HEK293 (cell line): ENCODE measurements around the gene CDK6.
A peak's percentile ranks its signal among the peaks of the same experiment; 100 is the strongest.

Experiments
- GLI2 ChIP-seq: fragments of 450-650 bp; formaldehyde crosslinking; IDR thresholded peaks from 2 replicates; pipeline ENCODE4; 2017; ENCODE audit warnings: missing biosample characterization, missing genetic modification characterization, low read depth, borderline replicate concordance
- HOXD13 ChIP-seq: sonication (generic); formaldehyde crosslinking; IDR thresholded peaks from 2 replicates; pipeline ENCODE4 v1.8.0; 2022; ENCODE audit warnings: missing genetic modification reagents, borderline replicate concordance
- KLF10 ChIP-seq: fragments of 450-650 bp; IDR thresholded peaks from 2 replicates; pipeline ENCODE4 v1.5.1; 2018; ENCODE audit warnings: missing biosample characterization, mild to moderate bottlenecking, missing genetic modification characterization
- KLF17 ChIP-seq: fragments of 450-650 bp; formaldehyde crosslinking; IDR thresholded peaks from 2 replicates; pipeline ENCODE4 v1.5.1; 2016; ENCODE audit warnings: missing biosample characterization, missing genetic modification characterization
- KLF8 ChIP-seq: fragments of 450-650 bp; formaldehyde crosslinking; IDR thresholded peaks from 2 replicates; pipeline ENCODE4 v1.5.1; 2016; ENCODE audit warnings: missing biosample characterization, missing genetic modification characterization
- OVOL3 ChIP-seq: fragments of 450-650 bp; formaldehyde crosslinking; IDR thresholded peaks from 2 replicates; pipeline ENCODE4 v1.5.1; 2016; ENCODE audit warnings: missing biosample characterization, missing genetic modification characterization
- SP2 ChIP-seq: fragments of 450-650 bp; formaldehyde crosslinking; IDR thresholded peaks from 2 replicates; pipeline ENCODE4 v1.5.1; 2016; ENCODE audit warnings: missing biosample characterization, missing genetic modification characterization
- ZBTB20 ChIP-seq: fragments of 450-650 bp; formaldehyde crosslinking; IDR thresholded peaks from 2 replicates; pipeline ENCODE4 v1.5.1; 2016; ENCODE audit warnings: missing biosample characterization, missing genetic modification characterization
- ZBTB8A ChIP-seq: fragments of 450-650 bp; formaldehyde crosslinking; IDR thresholded peaks from 2 replicates; pipeline ENCODE4 v1.5.1; 2016; ENCODE audit warnings: missing biosample characterization, missing genetic modification characterization
- ZFP3 ChIP-seq: fragments of 450-650 bp; formaldehyde crosslinking; IDR thresholded peaks from 2 replicates; pipeline ENCODE4 v1.5.1; 2016; ENCODE audit warnings: low read depth, missing biosample characterization, missing genetic modification characterization
- ZFP41 ChIP-seq: fragments of 450-650 bp; formaldehyde crosslinking; IDR thresholded peaks from 2 replicates; pipeline ENCODE4 v1.5.1; 2016; ENCODE audit warnings: missing biosample characterization, missing genetic modification characterization, borderline replicate concordance
- ZNF10 ChIP-seq: fragments of 450-650 bp; formaldehyde crosslinking; IDR thresholded peaks from 2 replicates; pipeline ENCODE4 v1.5.1; 2017; ENCODE audit warnings: missing biosample characterization, missing genetic modification characterization
- ZNF133 ChIP-seq: fragments of 450-650 bp; formaldehyde crosslinking; IDR thresholded peaks from 2 replicates; pipeline ENCODE4 v1.5.1; 2016; ENCODE audit warnings: missing biosample characterization, missing genetic modification characterization
- ZNF155 ChIP-seq: fragments of 450-650 bp; formaldehyde crosslinking; IDR thresholded peaks from 2 replicates; pipeline ENCODE4 v1.5.1; 2016; ENCODE audit warnings: missing biosample characterization, missing genetic modification characterization
- ZNF169 ChIP-seq: fragments of 450-650 bp; formaldehyde crosslinking; IDR thresholded peaks from 2 replicates; pipeline ENCODE4 v1.5.1; 2016; ENCODE audit warnings: missing biosample characterization, missing genetic modification characterization
- ZNF2 ChIP-seq: fragments of 450-650 bp; formaldehyde crosslinking; IDR thresholded peaks from 2 replicates; pipeline ENCODE4 v1.5.1; 2016; ENCODE audit warnings: missing biosample characterization, missing genetic modification characterization
- ZNF202 ChIP-seq: fragments of 450-650 bp; formaldehyde crosslinking; IDR thresholded peaks from 2 replicates; pipeline ENCODE4 v1.5.1; 2016; ENCODE audit warnings: missing biosample characterization, missing genetic modification characterization, borderline replicate concordance
- ZNF24 ChIP-seq: fragments of 450-650 bp; formaldehyde crosslinking; IDR thresholded peaks from 2 replicates; pipeline ENCODE4 v1.5.1; 2016; ENCODE audit warnings: missing biosample characterization, missing genetic modification characterization
- ZNF248 ChIP-seq: fragments of 450-650 bp; formaldehyde crosslinking; IDR thresholded peaks from 2 replicates; pipeline ENCODE4 v1.5.1; 2017; ENCODE audit warnings: missing biosample characterization, missing genetic modification characterization
- ZNF292 ChIP-seq: fragments of 450-650 bp; formaldehyde crosslinking; IDR thresholded peaks from 2 replicates; pipeline ENCODE4 v1.5.1; 2016; ENCODE audit warnings: low read depth, missing biosample characterization, missing genetic modification characterization, borderline replicate concordance
- ZNF335 ChIP-seq: fragments of 450-650 bp; formaldehyde crosslinking; conservative IDR thresholded peaks from 2 replicates; pipeline ENCODE4 v1.5.1; 2016; ENCODE audit warnings: missing biosample characterization, missing genetic modification characterization
- ZNF513 ChIP-seq: fragments of 450-650 bp; IDR thresholded peaks from 2 replicates; pipeline ENCODE4 v1.5.1; 2018; ENCODE audit warnings: missing biosample characterization, missing genetic modification characterization
- ZNF521 ChIP-seq: fragments of 450-650 bp; formaldehyde crosslinking; IDR thresholded peaks from 2 replicates; pipeline ENCODE4 v1.5.1; 2017; ENCODE audit warnings: missing biosample characterization, mild to moderate bottlenecking, missing genetic modification characterization
- ZNF571 ChIP-seq: fragments of 450-650 bp; formaldehyde crosslinking; IDR thresholded peaks from 2 replicates; pipeline ENCODE4 v1.5.0; 2017; ENCODE audit warnings: missing biosample characterization, missing genetic modification characterization
- ZNF626 ChIP-seq: fragments of 450-650 bp; sonication (Bioruptor Pico); formaldehyde crosslinking; IDR thresholded peaks from 2 replicates; pipeline ENCODE4 v1.5.1; 2018; ENCODE audit warnings: missing biosample characterization, missing genetic modification characterization, inconsistent platforms
- ZNF660 ChIP-seq: fragments of 450-650 bp; IDR thresholded peaks from 2 replicates; pipeline ENCODE4 v1.5.1; 2018; ENCODE audit warnings: missing biosample characterization, mild to moderate bottlenecking, missing genetic modification characterization
- ZNF677 ChIP-seq: fragments of 450-650 bp; IDR thresholded peaks from 2 replicates; pipeline ENCODE4 v1.5.0; 2018; ENCODE audit warnings: missing biosample characterization, mild to moderate bottlenecking, missing genetic modification characterization, moderate library complexity
- ZNF707 ChIP-seq: fragments of 450-650 bp; formaldehyde crosslinking; IDR thresholded peaks from 2 replicates; pipeline ENCODE4 v1.5.1; 2016; ENCODE audit warnings: missing biosample characterization, missing genetic modification characterization
- ZNF791 ChIP-seq: fragments of 450-650 bp; formaldehyde crosslinking; IDR thresholded peaks from 2 replicates; pipeline ENCODE4 v1.5.1; 2016; ENCODE audit warnings: missing biosample characterization, missing genetic modification characterization
- ZSCAN16 ChIP-seq: fragments of 450-650 bp; formaldehyde crosslinking; IDR thresholded peaks from 2 replicates; pipeline ENCODE4 v1.5.1; 2016; ENCODE audit warnings: missing biosample characterization, missing genetic modification characterization
- ZXDB ChIP-seq: fragments of 450-650 bp; formaldehyde crosslinking; IDR thresholded peaks from 2 replicates; pipeline ENCODE4 v1.5.1; 2016; ENCODE audit warnings: missing biosample characterization, missing genetic modification characterization
- TF ChIP-seq, protein P1 (sequence below): fragments of 450-650 bp; formaldehyde crosslinking; IDR thresholded peaks from 2 replicates; pipeline ENCODE4 v1.5.1; 2017; ENCODE audit warnings: missing biosample characterization, missing genetic modification characterization
- TF ChIP-seq, protein P2 (sequence below): fragments of 450-650 bp; formaldehyde crosslinking; IDR thresholded peaks from 2 replicates; pipeline ENCODE4 v1.5.1; 2016; ENCODE audit warnings: missing biosample characterization, missing genetic modification characterization
- TF ChIP-seq, protein P3 (sequence below): fragments of 450-650 bp; formaldehyde crosslinking; IDR thresholded peaks from 2 replicates; pipeline ENCODE4 v1.5.1; 2016; ENCODE audit warnings: missing biosample characterization, missing genetic modification characterization

The CDK6 gene

GRCh38 chr7:92835261-92835850 lies 1.0 kb downstream of the CDK6 start (continued):
- TF ChIP-seq ZNF335 (tag by site-specific recombination) (0 out of 2 replicates have a peak, but pooled peaks have one; percentile 2), GLI2 (no peak), ZNF155 (tag by site-specific recombination) (no peak), OVOL3 (tag by site-specific recombination) (no peak), HOXD13 (CRISPR knock-in tag) (no peak), ZNF791 (tag by site-specific recombination) (no peak), ZNF521 (tag by site-specific recombination) (no peak), ZSCAN16 (tag by site-specific recombination) (no peak), ZNF660 (tag by site-specific recombination) (no peak), ZNF248 (tag by site-specific recombination) (no peak), ZNF292 (tag by site-specific recombination) (no peak), ZBTB20 (tag by site-specific recombination) (peak; percentile 57; the same call in 1 of the 2 replicates), ZNF133 (no peak), ZNF707 (no peak), ZNF571 (no peak), ZNF2 (tag by site-specific recombination) (no peak), ZNF10 (tag by site-specific recombination) (no peak), ZNF202 (tag by site-specific recombination) (no peak), ZNF169 (tag by site-specific recombination) (no peak), ZNF513 (tag by site-specific recombination) (no peak), ZFP41 (tag by site-specific recombination) (no peak), KLF17 (no peak), ZFP3 (tag by site-specific recombination) (no peak), ZBTB8A (peak; percentile 68), KLF8 (tag by site-specific recombination) (no peak), ZXDB (peak; percentile 40; the same call in 1 of the 2 replicates), KLF10 (tag by site-specific recombination) (no peak), SP2 (tag by site-specific recombination) (peak; percentile 20; the same call in 1 of the 2 replicates), ZNF677 (tag by site-specific recombination) (no peak), ZNF626 (tag by site-specific recombination) (no peak), ZNF24 (tag by site-specific recombination) (no peak; the same call in 1 of the 2 replicates)
- TF ChIP-seq, protein P1, sequence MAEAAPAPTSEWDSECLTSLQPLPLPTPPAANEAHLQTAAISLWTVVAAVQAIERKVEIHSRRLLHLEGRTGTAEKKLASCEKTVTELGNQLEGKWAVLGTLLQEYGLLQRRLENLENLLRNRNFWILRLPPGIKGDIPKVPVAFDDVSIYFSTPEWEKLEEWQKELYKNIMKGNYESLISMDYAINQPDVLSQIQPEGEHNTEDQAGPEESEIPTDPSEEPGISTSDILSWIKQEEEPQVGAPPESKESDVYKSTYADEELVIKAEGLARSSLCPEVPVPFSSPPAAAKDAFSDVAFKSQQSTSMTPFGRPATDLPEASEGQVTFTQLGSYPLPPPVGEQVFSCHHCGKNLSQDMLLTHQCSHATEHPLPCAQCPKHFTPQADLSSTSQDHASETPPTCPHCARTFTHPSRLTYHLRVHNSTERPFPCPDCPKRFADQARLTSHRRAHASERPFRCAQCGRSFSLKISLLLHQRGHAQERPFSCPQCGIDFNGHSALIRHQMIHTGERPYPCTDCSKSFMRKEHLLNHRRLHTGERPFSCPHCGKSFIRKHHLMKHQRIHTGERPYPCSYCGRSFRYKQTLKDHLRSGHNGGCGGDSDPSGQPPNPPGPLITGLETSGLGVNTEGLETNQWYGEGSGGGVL (tag by site-specific recombination), result peak; percentile 95
- TF ChIP-seq, protein P2, sequence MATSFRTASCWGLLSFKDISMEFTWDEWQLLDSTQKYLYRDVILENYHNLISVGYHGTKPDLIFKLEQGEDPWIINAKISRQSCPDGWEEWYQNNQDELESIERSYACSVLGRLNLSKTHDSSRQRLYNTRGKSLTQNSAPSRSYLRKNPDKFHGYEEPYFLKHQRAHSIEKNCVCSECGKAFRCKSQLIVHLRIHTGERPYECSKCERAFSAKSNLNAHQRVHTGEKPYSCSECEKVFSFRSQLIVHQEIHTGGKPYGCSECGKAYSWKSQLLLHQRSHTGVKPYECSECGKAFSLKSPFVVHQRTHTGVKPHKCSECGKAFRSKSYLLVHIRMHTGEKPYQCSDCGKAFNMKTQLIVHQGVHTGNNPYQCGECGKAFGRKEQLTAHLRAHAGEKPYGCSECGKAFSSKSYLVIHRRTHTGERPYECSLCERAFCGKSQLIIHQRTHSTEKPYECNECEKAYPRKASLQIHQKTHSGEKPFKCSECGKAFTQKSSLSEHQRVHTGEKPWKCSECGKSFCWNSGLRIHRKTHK, result no peak
- TF ChIP-seq, protein P3, sequence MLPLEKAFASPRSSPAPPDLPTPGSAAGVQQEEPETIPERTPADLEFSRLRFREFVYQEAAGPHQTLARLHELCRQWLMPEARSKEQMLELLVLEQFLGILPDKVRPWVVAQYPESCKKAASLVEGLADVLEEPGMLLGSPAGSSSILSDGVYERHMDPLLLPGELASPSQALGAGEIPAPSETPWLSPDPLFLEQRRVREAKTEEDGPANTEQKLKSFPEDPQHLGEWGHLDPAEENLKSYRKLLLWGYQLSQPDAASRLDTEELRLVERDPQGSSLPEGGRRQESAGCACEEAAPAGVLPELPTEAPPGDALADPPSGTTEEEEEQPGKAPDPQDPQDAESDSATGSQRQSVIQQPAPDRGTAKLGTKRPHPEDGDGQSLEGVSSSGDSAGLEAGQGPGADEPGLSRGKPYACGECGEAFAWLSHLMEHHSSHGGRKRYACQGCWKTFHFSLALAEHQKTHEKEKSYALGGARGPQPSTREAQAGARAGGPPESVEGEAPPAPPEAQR (tag by site-specific recombination), result no peak
